ENCODE results near the gene PRR33.

- no peak for TF ChIP-seq YY1 (IDR thresholded peaks at IDR 0.05; ENCODE audit: insufficient read depth, insufficient read length)
- no peak for TF ChIP-seq ZNF274 (IDR thresholded peaks at IDR 0.05; ENCODE audit: low read depth, low read length)
- TF ChIP-seq SUZ12 (IDR thresholded peaks at IDR 0.05; ENCODE audit: extremely low read depth, insufficient read depth, insufficient read length), result no peak
Measured at GRCh38 chr11:1844221-1845094, 47.2 kb downstream of the PRR33 start.
